Astrocyte of the cerebellum (primary cell): ENCODE measurements around the gene OFD1.

Source experiments
- DNase-seq: peaks from one replicate; pipeline ENCODE4 v3.0.0-alpha.2; 2011; ENCODE audit warnings: low read depth
- H3K4me3 ChIP-seq: 2 replicates; pipeline ENCODE4 v1.5.1; 2011; ENCODE audit warnings: mild to moderate bottlenecking, low read depth, low read length, moderate library complexity
- in situ Hi-C: cut with HindIII; loops from 2 replicates; pipeline ENCODE4 v1.10.0; 2017; ENCODE audit warnings: low sequenced_read_pairs
- TF ChIP-seq, protein P1 (sequence below): IDR thresholded peaks from 2 replicates; pipeline ENCODE4 v1.5.1; 2012; ENCODE audit warnings: low read length, low read depth, moderate library complexity, mild to moderate bottlenecking; ENCODE audit errors: missing control alignments

Gene OFD1

DNA sequence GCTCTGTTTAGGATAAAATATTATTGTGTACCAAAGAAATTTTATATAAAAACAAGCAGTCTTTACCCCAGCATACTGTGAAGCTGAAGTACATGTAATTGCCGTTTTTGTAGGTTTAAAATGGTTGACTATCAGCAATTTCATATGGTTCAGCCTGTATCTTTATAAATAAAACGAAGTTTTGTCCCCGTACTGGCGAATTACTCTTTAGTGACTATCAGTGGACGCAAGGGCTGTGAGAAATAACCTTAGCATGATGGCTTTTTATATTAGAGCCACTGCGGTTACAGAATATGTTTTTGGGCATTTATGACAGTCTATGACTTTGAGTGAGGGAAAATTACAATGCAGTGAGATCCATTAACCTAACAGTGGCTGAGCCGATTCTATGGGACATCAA, 81.1 kb downstream of the OFD1 start:
- H3K4me3 ChIP-seq, result peak overlapping the region; percentile 32
- TF ChIP-seq, protein P1, sequence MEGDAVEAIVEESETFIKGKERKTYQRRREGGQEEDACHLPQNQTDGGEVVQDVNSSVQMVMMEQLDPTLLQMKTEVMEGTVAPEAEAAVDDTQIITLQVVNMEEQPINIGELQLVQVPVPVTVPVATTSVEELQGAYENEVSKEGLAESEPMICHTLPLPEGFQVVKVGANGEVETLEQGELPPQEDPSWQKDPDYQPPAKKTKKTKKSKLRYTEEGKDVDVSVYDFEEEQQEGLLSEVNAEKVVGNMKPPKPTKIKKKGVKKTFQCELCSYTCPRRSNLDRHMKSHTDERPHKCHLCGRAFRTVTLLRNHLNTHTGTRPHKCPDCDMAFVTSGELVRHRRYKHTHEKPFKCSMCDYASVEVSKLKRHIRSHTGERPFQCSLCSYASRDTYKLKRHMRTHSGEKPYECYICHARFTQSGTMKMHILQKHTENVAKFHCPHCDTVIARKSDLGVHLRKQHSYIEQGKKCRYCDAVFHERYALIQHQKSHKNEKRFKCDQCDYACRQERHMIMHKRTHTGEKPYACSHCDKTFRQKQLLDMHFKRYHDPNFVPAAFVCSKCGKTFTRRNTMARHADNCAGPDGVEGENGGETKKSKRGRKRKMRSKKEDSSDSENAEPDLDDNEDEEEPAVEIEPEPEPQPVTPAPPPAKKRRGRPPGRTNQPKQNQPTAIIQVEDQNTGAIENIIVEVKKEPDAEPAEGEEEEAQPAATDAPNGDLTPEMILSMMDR, result no peak
- DNase-seq, result no peak
- in situ Hi-C loops, result no loop called here

DNA sequence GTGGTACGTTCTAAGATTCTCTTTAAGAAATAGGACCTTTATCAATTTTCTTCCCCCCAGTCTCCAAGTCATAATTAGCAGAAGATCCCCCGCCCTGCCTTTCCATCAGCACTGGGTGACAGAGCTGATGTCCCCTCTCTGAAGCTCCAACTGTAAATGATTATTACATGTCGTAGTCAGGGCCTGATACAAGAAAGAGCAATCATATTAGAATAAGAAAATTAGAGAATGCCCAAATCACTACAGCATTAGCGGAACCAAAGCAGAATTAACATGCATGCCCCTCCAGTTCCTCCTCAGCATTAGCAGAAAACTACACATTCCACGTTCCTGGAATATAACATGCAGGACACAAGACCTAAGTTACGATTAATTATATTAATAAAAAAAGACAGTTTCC, 81.6 kb downstream of the OFD1 start:
- in situ Hi-C loops, result no loop called here
- no peak for DNase-seq
- peak overlapping the region; percentile 32 for H3K4me3 ChIP-seq
- TF ChIP-seq, protein P1, result no peak

DNA sequence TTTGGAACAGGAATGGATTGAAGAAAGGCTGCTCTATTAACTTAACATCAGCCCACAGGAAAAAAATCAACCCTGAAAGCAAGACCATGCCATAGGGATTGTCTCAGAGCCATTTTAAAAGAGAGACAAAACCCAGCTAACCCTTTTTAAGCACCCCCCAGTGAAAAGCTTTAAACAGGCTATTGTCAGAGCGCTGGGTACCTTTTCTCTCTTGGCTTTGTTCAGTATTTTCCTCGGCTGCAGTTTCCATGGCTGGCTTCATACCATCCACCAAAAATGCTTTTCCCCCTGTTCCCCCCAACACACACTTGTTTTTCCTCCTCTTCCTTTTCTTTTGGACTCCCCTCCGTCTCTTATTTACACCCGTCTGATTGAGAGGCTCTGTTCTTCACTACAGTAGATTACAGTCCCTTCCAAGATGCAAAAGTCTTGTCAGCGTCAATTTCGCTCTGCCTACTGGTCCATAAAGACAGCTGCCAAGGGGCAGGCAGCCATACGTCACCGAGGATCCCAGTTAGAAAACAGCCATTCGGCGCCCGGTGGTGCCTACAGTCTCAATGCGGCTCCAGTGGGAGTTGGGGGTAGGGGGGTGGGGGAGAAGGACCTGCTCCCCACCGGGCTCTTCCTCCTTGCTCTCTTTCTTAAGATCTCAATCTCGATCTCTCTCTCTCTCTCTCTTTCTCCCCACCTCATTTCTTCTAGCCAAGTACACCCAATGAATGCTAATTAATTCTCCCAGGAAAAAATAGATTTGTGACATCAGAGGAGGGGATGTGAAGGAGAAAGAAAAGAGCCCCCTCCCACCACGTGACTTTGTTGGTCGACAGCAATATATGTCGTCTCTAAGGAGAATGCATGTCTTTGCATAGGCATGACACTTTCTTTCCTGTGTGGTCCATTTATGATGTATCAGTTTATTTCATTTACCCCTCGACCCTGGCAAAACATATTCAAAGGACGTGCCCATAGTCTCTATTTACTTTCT, 82.4 kb downstream of the OFD1 start, which contains the start of gene GPM6B:
TSS of gene GPM6B (minus strand) at position 451 of the 985 bp plus-strand sequence. CDS start at position 262, 189 bp downstream.
- peak within 1 kb of the TSS; percentile 32 for H3K4me3 ChIP-seq
- in situ Hi-C loops, result no loop called here
- TF ChIP-seq, protein P1, result no peak
- no peak for DNase-seq
